Measurements from ENCODE around the gene DGKH. TPM values are rescaled to one million over a fixed set of nuclear protein-coding genes. Genes with fewer than 3 reads are reported as not detected.

The DGKH gene
- total and polyA plus RNA-seq, 9 of the 15 experiments (the other 6 are each of a cell fraction or from before 2014, with no cell fraction given) = 0.38 to 4.4 (median 3.1) TPM

GRCh38 chr13:42259515-42259914 lies 211.1 kb downstream of the DGKH start (continued):
- TF ChIP-seq SMARCB1 (IDR thresholded peaks at IDR 0.05; ENCODE audit: insufficient read length, low read depth) = no peak
- TF ChIP-seq HDAC6 (IDR thresholded peaks at IDR 0.05; ENCODE audit: low read depth, low read length) = no peak
- no peak for TF ChIP-seq POLR2A (conservative IDR thresholded peaks at IDR 0.05)
- TF ChIP-seq HNRNPL (IDR thresholded peaks at IDR 0.05; ENCODE audit: low read depth, low read length) = no peak
- TF ChIP-seq IRF2 (CRISPR knock-in tag; IDR thresholded peaks at IDR 0.05) = no peak
- TF ChIP-seq ZNF217 (CRISPR knock-in tag; IDR thresholded peaks at IDR 0.05) = no peak
- TF ChIP-seq ZNF24 (IDR thresholded peaks at IDR 0.05) = no peak
- TF ChIP-seq PRPF4 (IDR thresholded peaks at IDR 0.05; ENCODE audit: insufficient read depth, low read depth, low read length, poor library complexity, severe bottlenecking) = no peak
- TF ChIP-seq ZNF57 (CRISPR knock-in tag; IDR thresholded peaks at IDR 0.05) = no peak
- TF ChIP-seq ZBTB34 (CRISPR knock-in tag; IDR thresholded peaks at IDR 0.05) = no peak
- TF ChIP-seq CEBPB (tag; IDR thresholded peaks at IDR 0.05) = 0 out of 2 replicates have a peak, but pooled peaks have one; percentile 18
- no peak for TF ChIP-seq ZNF140 (CRISPR knock-in tag; IDR thresholded peaks at IDR 0.05)
- no peak for TF ChIP-seq ZNF699 (CRISPR knock-in tag; IDR thresholded peaks at IDR 0.05; ENCODE audit: insufficient replicate concordance)
- TF ChIP-seq ZBTB11 (CRISPR knock-in tag; IDR thresholded peaks at IDR 0.05) = peak in 2 of 3 experiments; percentile 78 to 97; a peak in 4 of 6 replicates
- no peak for TF ChIP-seq ZNF436 (CRISPR knock-in tag; IDR thresholded peaks at IDR 0.05)
- TF ChIP-seq SNIP1 (IDR thresholded peaks at IDR 0.05; ENCODE audit: low read depth) = no peak
- TF ChIP-seq E2F6 (IDR thresholded peaks at IDR 0.05; ENCODE audit: borderline replicate concordance in 1 of 2, extremely low read depth in 1 of 2, insufficient read depth in 1 of 2, insufficient read length in 1 of 2, low read depth in 1 of 2, low read length in 1 of 2, poor library complexity in 1 of 2, severe bottlenecking in 1 of 2) = no peak
- TF ChIP-seq KAT2B (IDR thresholded peaks at IDR 0.05; ENCODE audit: low read depth, low read length) = no peak
- TF ChIP-seq HMBOX1 (IDR thresholded peaks at IDR 0.05) = no peak
- no peak for TF ChIP-seq ATF3 (IDR thresholded peaks at IDR 0.05)
- TF ChIP-seq ATF3 (CRISPR knock-in tag; conservative IDR thresholded peaks at IDR 0.05) = no peak
- no peak for TF ChIP-seq ZNF274 (IDR thresholded peaks at IDR 0.05; ENCODE audit: borderline replicate concordance, low read depth, low read length)

Data from K562 (cell line).